GM12878 (cell line): ENCODE results near the gene KANSL3. TPM values are rescaled to one million over a fixed set of nuclear protein-coding genes. Genes with fewer than 3 reads are reported as not detected.

Experiments used
- ATAC-seq: fragments of 200-7000 bp; cut with Tn5 transposase; 3 replicates; pipeline ENCODE4 v1.9.1; 2020; ENCODE audit warnings: mild to moderate bottlenecking, moderate library complexity
- BruUV-seq: library from RNA; stranded (reverse); fragments of 400-500 nt; replicated peaks from 2 replicates; lab custom pipeline; 2021; lab: Mats Ljungman, UMichigan
- CTCF ChIA-PET: fragments of 300-600 bp; sonication (Branson Sonifier 250); formaldehyde crosslinking; extraction: SDS; loops from one replicate; lab custom pipeline; 2021; ENCODE audit warnings: inconsistent platforms; lab: Yijun Ruan, JAX
- POLR2A ChIA-PET: fragments of 350-600 bp; formaldehyde crosslinking; extraction: SDS; loops from one replicate; lab custom pipeline; 2021; ENCODE audit warnings: inconsistent platforms; lab: Charles Lee
- RAD21 ChIA-PET: fragments of 300-600 bp; sonication (Branson Sonifier 250); formaldehyde crosslinking; loops from one replicate; lab custom pipeline; 2023; ENCODE audit warnings: antibody characterized with exemption; ENCODE audit not compliant: unreplicated experiment; lab: Charles Lee
- SMC1A ChIA-PET: fragments of 300-600 bp; sonication (Branson Sonifier 250); formaldehyde crosslinking; loops from one replicate; lab custom pipeline; 2023; ENCODE audit not compliant: unreplicated experiment, uncharacterized antibody; lab: Charles Lee
- DNase-seq: peaks from one replicate; pipeline ENCODE4 v3.0.0-alpha.2; 2011; ENCODE audit warnings: low read depth, low spot score
- FAIRE-seq: peaks from 3 replicates; lab custom pipeline; 2011; peaks lifted over from hg19 to GRCh38; lab: Jason Lieb, UNC
- H2AFZ ChIP-seq: 2 replicates; pipeline ENCODE4 v1.6.0; 2011; ENCODE audit warnings: low read depth, low read length, control low read depth; ENCODE audit not compliant: control insufficient read depth
- H3K27ac ChIP-seq: 2 replicates; pipeline ENCODE4 v1.5.1; 2011; ENCODE audit warnings: control low read depth; ENCODE audit not compliant: control insufficient read depth, insufficient read depth
- H3K27me3 ChIP-seq, 2 experiments: replicated peaks in 1 of 2; 2 replicates each; pipeline versions ENCODE4 v1.6.0 to v1.6.1; 2011; ENCODE audit warnings: low read length in 1 of 2; ENCODE audit not compliant: control insufficient read depth in 2 of 2, insufficient read depth in 2 of 2
- H3K36me3 ChIP-seq, 2 experiments: 2 replicates each; pipeline ENCODE4 v1.5.1; 2011; ENCODE audit warnings: low read length in 1 of 2; ENCODE audit not compliant: control insufficient read depth in 2 of 2, insufficient read depth in 2 of 2
- H3K4me1 ChIP-seq: 2 replicates; pipeline ENCODE4 v1.6.1; 2011; ENCODE audit warnings: mild to moderate bottlenecking, low read length, moderate library complexity, mixed read lengths; ENCODE audit not compliant: control insufficient read depth, insufficient read depth
- H3K4me2 ChIP-seq: 2 replicates; pipeline ENCODE4 v1.6.0; 2011; ENCODE audit warnings: control low read depth; ENCODE audit not compliant: control insufficient read depth, insufficient read depth
- H3K4me3 ChIP-seq: fragments of 200-600 bp; sonication (generic); 2 replicates; pipeline ENCODE4 v1.5.1; 2016
- H3K79me2 ChIP-seq: 2 replicates; pipeline ENCODE4 v1.6.0; 2011; ENCODE audit warnings: low read length; ENCODE audit not compliant: control insufficient read depth, insufficient read depth
- H3K9ac ChIP-seq: 2 replicates; pipeline ENCODE4 v1.8.0; 2011; ENCODE audit warnings: low read length, control low read depth, mixed read lengths; ENCODE audit not compliant: control insufficient read depth, insufficient read depth
- H3K9me3 ChIP-seq: replicated peaks from 3 replicates; pipeline ENCODE4 v1.5.1; 2011; ENCODE audit warnings: mild to moderate bottlenecking, low read length; ENCODE audit not compliant: control insufficient read depth, insufficient read depth
- H4K20me1 ChIP-seq: 2 replicates; pipeline ENCODE4 v1.6.0; 2011; ENCODE audit not compliant: control insufficient read depth, insufficient read depth
- ATF7 ChIP-seq: fragments of 450-650 bp; IDR thresholded peaks from 2 replicates; pipeline ENCODE4 v1.6.1; 2016; ENCODE audit warnings: low read depth, mild to moderate bottlenecking
- BCLAF1 ChIP-seq: fragments of 450-650 bp; IDR thresholded peaks from 2 replicates; pipeline ENCODE4 v1.6.1; 2017; ENCODE audit warnings: antibody characterized with exemption, mild to moderate bottlenecking, moderate library complexity
- CHD2 ChIP-seq: IDR thresholded peaks from 2 replicates; pipeline ENCODE4 v1.6.1; 2011; ENCODE audit warnings: low read depth, low read length, improper control_type of control experiment, borderline replicate concordance
- CTCF ChIP-seq, 3 experiments: IDR thresholded peaks in 2 of 3; conservative IDR thresholded peaks in 1 of 3; 2 replicates each; pipeline ENCODE4 v1.5.1; 2011; ENCODE audit warnings: low read depth in 3 of 3, low read length in 3 of 3, mild to moderate bottlenecking in 3 of 3, control low read depth in 2 of 3, moderate library complexity in 2 of 3, inconsistent platforms in 1 of 3, mixed read lengths in 1 of 3; ENCODE audit not compliant: control insufficient read depth in 2 of 3, insufficient read depth in 1 of 3; ENCODE audit errors: extremely low read depth in 1 of 3
- EZH2 ChIP-seq: IDR thresholded peaks from 2 replicates; pipeline ENCODE4 v1.6.1; 2012; ENCODE audit warnings: low read depth, mild to moderate bottlenecking, control low read depth, inconsistent platforms, low read length, borderline replicate concordance; ENCODE audit not compliant: control insufficient read depth
- HDAC2 ChIP-seq: fragments of 200-600 bp; sonication (generic); IDR thresholded peaks from 2 replicates; pipeline ENCODE4 v1.6.1; 2017
- JUNB ChIP-seq: IDR thresholded peaks from 2 replicates; pipeline ENCODE4 v1.6.1; 2016; ENCODE audit warnings: antibody characterized with exemption, mild to moderate bottlenecking
- LARP7 ChIP-seq: fragments of 450-650 bp; IDR thresholded peaks from 2 replicates; pipeline ENCODE4 v1.6.1; 2017; ENCODE audit warnings: mild to moderate bottlenecking
- NBN ChIP-seq: fragments of 450-650 bp; IDR thresholded peaks from 2 replicates; pipeline ENCODE4 v1.6.1; 2016
- NFYB ChIP-seq: IDR thresholded peaks from 2 replicates; pipeline ENCODE4 v1.6.1; 2011; ENCODE audit warnings: low read depth, mild to moderate bottlenecking, low read length, improper control_type of control experiment, moderate library complexity; ENCODE audit not compliant: insufficient read depth
- NR2F1 ChIP-seq: fragments of 450-650 bp; conservative IDR thresholded peaks from 2 replicates; pipeline ENCODE4 v1.6.1; 2017; ENCODE audit warnings: mild to moderate bottlenecking
- PAX5 ChIP-seq: IDR thresholded peaks from 2 replicates; pipeline ENCODE4 v1.6.1; 2011; ENCODE audit warnings: low read depth, low read length, borderline replicate concordance
- RELA ChIP-seq: fragments of 450-650 bp; IDR thresholded peaks from 2 replicates; pipeline ENCODE4 v1.8.0; 2014; ENCODE audit warnings: borderline replicate concordance; ENCODE audit not compliant: partially characterized antibody
- STAT3 ChIP-seq: IDR thresholded peaks from 2 replicates; pipeline ENCODE4 v1.6.1; 2011; ENCODE audit warnings: low read depth, low read length, improper control_type of control experiment
- SUZ12 ChIP-seq: fragments of 200-600 bp; sonication (generic); IDR thresholded peaks from one replicate; pipeline ENCODE4 v1.6.1; 2018; ENCODE audit warnings: antibody characterized with exemption, mild to moderate bottlenecking; ENCODE audit not compliant: unreplicated experiment
- TBL1XR1 ChIP-seq: IDR thresholded peaks from 2 replicates; pipeline ENCODE4 v1.6.1; 2012; ENCODE audit warnings: low read depth, low read length, improper control_type of control experiment
- TCF7 ChIP-seq: IDR thresholded peaks from 2 replicates; pipeline ENCODE4 v1.6.1; 2014; ENCODE audit warnings: antibody characterized with exemption, borderline replicate concordance
- ZNF207 ChIP-seq: fragments of 450-650 bp; IDR thresholded peaks from 2 replicates; pipeline ENCODE4 v1.6.1; 2014; ENCODE audit warnings: antibody characterized with exemption, mild to moderate bottlenecking, borderline replicate concordance
- WGBS: methylation state at CpG from one replicate; pipeline ENCODE4 v1.1.6; 2016; ENCODE audit warnings: low lambda C conversion rate; ENCODE audit not compliant: insufficient replicate concordance, insufficient coverage; ENCODE audit errors: missing lambda C conversion rate; 5-methylcytosine and 5-hydroxymethylcytosine counted together
- in situ Hi-C: fragments of 300-500 bp; cut with MboI; formaldehyde crosslinking; loops from 9 replicates; pipeline ENCODE4 v1.14.3; 2018; ENCODE audit warnings: mixed read lengths
- intact Hi-C: fragments of 100-400 bp; cut with micrococcal nuclease; formaldehyde crosslinking; loops from one replicate; pipeline ENCODE4 v1.14.2; 2022; ENCODE audit not compliant: unreplicated experiment
- polyA plus RNA-seq, 11 experiments: library from polyadenylated mRNA; depleted of rRNA in 4 of 11; unstranded in 6 of 11; stranded (reverse) in 5 of 11; fragments of >200 nt; fragmentation: Nextera tagmentation in 4 of 11; fragmentation: Illumina TruSeq in 1 of 11; extraction: Ambion mirVana in 4 of 11; extraction: Trizol in 1 of 11; gene quantifications; 1 replicate in 1 of 11; 2 replicates in 10 of 11; pipeline versions ENCODE4 v1.2.1 to v1.2.3, GENCODE V29; 2011 to 2016; ENCODE audit warnings: inconsistent platforms in 2 of 11, missing spikeins in 2 of 11, low read depth in 1 of 11
- total RNA-seq, 4 experiments: library from RNA; depleted of rRNA in 3 of 4; stranded (reverse); fragments of >200 nt in 3 of 4; fragmentation: Illumina TruSeq in 1 of 4; extraction: Trizol in 1 of 4; gene quantifications; 2 replicates each; pipeline versions ENCODE4 v1.2.1 to v1.2.3, GENCODE V29; 2013 to 2021

Gene KANSL3
- total and polyA plus RNA-seq, 10 of the 15 experiments (the other 5 are each of a cell fraction or from before 2014, with no cell fraction given): 5.6 to 25.9 (median 16.7) TPM

DNA sequence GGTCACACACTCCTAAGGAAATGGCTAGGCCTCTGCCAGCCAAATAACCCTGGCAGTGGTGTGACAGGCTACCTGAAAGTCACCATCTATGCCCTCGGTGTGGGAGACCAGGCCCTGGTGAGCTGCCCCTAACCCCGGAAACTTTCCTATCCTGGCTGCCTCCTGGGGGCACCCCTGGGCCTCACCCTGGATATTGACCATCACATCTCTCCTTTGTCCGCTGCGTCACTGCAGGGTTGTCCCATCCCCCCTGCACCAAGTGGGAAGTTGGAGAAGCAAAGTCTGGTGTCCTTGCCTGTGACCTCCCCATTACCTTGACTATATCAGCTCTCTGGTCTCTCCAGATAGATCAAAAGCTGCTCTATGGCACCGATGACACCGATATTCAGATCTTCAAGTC, 23.2 kb upstream of the KANSL3 start:
- Histone ChIP-seq H3K27me3 (0 out of 4 replicates have a peak, but pooled peaks cover 0 to 2% of the 10 kb centered on the region in 2 experiments), H3K27ac (no peak overlapping the region), H3K4me1 (no peaks in the 10 kb centered on the region), H3K9me3 (no peaks in the 10 kb centered on the region), H4K20me1 (no peaks in the 10 kb centered on the region), H3K9ac (no peak overlapping the region), H3K4me2 (no peak overlapping the region), H3K36me3 (no peaks in the 10 kb centered on the region), H2AFZ (no peak overlapping the region), H3K79me2 (no peaks in the 10 kb centered on the region), H3K4me3 (no peak overlapping the region)
- ATAC-seq (no peak), FAIRE-seq (no peak), DNase-seq (no peak)
- WGBS: 68% methylated on average over 6 of the region's 6 CpGs
- ChIA-PET CTCF (no interaction called here), SMC1A (no interaction called here), POLR2A (no interaction called here), RAD21 (no interaction called here)
- TF ChIP-seq TCF7: no peak
- TF ChIP-seq HDAC2: no peak
- no peak for TF ChIP-seq NR2F1
- TF ChIP-seq RELA: no peak
- no peak for TF ChIP-seq ATF7
- TF ChIP-seq CTCF (IDR thresholded peaks at IDR 0.05 in 2 of 3, conservative IDR thresholded peaks at IDR 0.05 in 1 of 3; ENCODE audit: control insufficient read depth in 2 of 3, extremely low read depth in 1 of 3, insufficient read depth in 1 of 3, low read depth in 3 of 3, low read length in 3 of 3): no peak
- no peak for TF ChIP-seq JUNB
- TF ChIP-seq CHD2: no peak
- no peak for TF ChIP-seq BCLAF1
- no peak for TF ChIP-seq SUZ12
- no peak for TF ChIP-seq NBN
- TF ChIP-seq NFYB: no peak
- TF ChIP-seq LARP7: no peak
- no peak for TF ChIP-seq STAT3
- no peak for TF ChIP-seq ZNF207
- TF ChIP-seq TBL1XR1: no peak
- TF ChIP-seq EZH2: no peak
- TF ChIP-seq PAX5: no peak
- in situ Hi-C loops (no loop called here), intact Hi-C loops (no loop called here)
- no TSS peak for BruUV-seq
